Measurements from ENCODE around the gene SLC24A3.

DNA sequence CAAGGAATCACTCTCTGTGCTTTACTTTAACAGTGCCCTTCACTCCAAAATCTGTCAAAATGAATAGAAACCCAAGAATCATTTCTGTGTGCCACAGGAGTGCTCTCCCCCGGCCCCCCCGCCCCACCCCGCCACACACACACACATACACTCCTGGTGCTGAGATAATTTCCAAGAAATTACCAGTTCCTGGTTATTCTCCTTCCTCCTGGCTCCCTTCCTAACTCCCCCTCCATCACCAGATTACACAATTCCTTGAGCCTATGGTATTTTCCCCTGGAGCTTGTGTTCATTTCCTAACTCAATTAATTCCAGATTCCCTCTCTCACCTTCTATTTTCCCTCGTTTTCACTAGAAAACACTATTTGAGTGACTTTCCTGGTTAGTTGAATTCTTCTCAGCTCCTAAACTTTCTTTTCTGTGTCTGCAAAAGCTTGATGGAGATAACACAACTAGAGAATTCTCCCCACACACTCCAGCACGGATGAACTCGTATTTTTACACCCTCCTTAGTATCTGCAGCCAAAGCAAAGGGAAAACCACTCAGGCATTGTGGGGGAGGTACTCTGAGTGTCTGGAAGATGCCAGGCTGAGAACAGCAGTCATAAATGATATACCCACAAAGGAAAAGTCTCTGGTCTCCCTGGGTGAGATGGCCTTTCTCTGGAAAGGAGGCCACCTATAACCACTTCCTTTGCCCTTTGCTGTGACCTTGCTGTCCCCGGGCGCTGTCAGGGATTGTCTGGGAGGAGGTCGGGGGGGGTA is 1.9 kb upstream of the SLC24A3 start:
- TF ChIP-seq, protein P1, sequence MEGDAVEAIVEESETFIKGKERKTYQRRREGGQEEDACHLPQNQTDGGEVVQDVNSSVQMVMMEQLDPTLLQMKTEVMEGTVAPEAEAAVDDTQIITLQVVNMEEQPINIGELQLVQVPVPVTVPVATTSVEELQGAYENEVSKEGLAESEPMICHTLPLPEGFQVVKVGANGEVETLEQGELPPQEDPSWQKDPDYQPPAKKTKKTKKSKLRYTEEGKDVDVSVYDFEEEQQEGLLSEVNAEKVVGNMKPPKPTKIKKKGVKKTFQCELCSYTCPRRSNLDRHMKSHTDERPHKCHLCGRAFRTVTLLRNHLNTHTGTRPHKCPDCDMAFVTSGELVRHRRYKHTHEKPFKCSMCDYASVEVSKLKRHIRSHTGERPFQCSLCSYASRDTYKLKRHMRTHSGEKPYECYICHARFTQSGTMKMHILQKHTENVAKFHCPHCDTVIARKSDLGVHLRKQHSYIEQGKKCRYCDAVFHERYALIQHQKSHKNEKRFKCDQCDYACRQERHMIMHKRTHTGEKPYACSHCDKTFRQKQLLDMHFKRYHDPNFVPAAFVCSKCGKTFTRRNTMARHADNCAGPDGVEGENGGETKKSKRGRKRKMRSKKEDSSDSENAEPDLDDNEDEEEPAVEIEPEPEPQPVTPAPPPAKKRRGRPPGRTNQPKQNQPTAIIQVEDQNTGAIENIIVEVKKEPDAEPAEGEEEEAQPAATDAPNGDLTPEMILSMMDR (IDR thresholded peaks at IDR 0.05): no peak
- peak in 2 of 3 donors; percentile 34 to 58 for TF ChIP-seq POLR2AphosphoS5 (IDR thresholded peaks at IDR 0.05)
- no peak for TF ChIP-seq POLR2A (IDR thresholded peaks at IDR 0.05)

All from breast epithelium (tissue), 3 donors.